HG02973 (cell line): ENCODE measurements around the gene PARD3.

Source experiments
- ATAC-seq: cut with Tn5 transposase; IDR thresholded peaks from one replicate; pipeline ENCODE4 v1.9.1; 2021; ENCODE audit warnings: moderate library complexity; ENCODE audit not compliant: unreplicated experiment

PARD3 gene

DNA sequence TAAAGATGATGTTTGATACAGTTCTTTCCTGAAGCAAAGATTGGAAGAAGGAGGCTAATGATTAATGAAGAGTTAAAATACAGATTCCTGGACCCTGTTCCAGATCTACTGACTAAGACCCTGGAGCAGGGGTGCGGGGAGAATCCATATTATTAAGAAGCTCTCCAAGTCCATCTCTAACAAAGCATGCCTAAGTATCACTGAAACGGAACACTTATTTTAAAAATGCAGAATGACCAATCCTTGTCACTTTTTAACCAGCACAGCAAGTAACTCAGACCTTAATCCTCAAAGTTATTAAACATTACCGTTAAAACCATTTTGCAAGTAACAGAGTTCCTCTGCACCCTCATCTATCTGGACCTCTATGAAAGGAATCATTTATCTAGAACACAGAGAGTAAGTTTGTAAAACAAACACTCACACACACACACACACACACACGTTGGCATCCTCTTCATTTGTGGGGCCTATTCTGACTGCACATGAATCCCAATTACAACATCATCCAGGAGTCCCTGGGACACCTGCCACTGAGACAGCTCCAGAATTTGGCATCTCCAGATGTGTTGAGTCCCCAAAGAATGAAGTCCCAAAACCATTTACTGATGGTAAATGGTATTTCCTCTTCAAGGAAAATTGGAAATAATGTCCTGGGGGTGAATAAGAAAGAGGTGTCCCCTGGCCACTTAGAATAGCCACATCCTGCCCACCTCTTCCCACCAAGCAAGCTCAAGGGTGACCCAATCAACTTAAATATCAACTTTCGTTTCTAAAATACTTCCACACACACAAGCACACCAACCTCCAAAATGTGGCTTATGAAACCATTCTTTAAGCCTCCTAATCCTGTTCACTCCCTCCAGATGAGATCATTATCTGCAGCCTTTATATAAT is 117.5 kb downstream of the PARD3 start:
- no peak for ATAC-seq

DNA sequence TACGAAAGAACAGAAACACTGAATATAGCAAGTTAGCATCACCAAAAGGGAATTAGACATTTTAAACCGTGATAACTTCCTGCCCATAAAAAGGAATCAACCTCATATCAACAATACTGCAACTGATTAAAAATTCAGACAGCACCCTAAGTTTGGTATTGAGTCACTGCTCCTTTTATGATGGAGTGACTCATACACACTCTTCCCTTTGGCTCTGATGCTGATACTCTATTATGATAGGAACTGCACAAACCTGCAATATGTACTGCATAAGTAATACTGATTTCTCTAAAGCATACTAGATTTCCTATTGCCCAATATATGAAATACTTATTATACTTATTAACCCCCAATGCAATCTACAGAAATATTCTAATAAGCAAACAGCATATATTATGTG is 118.7 kb downstream of the PARD3 start:
- ATAC-seq = no peak

DNA sequence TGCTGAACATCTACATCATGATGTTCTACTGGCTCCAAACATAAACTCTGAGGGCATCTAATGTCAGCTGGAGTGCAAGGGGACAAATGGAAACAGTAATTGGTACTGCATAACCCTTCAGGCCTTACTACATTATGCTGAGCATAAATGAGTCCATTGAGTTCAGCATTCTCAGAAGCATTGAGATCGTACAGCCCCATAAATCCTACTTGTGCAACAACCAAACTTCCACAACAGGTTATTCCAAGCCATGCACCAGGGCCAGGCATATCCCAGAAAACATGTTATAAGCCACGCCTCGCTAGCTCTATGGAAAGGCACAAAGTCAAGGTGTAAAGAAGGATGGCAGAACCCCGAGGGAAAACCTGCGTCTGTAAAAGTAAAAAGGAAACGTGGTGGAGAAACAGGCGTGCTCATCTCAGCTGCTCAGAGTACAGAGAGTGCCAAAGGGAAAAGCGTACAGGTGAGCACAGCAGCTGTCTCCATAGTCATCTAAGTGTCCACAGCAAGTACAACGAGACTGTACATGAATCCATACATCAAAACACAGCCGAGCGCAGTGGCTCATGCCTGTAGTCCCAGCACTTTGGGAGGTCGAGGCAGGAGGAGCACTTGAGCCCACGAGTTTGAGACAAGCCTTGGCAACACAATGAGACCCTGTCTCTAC is 124.6 kb downstream of the PARD3 start:
- ATAC-seq = no peak

DNA sequence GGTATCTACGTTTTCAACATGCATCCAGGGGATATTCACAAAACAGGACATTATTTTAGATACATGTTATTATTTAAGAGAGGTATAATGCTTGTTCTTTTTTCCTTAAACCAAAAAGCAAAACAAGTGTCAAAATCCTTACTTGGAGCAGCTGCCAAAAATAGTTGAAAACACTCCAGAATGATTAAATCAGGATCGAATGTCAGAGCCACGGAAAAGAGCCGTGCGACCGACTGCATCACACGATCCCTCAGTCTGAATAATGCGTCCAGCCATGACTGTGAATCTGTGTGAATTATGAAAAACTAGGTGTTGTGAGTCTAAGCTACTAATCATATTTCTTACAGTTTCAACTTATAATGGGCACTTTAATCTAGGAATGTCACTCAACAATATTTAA is 126.0 kb downstream of the PARD3 start:
- no peak for ATAC-seq

DNA sequence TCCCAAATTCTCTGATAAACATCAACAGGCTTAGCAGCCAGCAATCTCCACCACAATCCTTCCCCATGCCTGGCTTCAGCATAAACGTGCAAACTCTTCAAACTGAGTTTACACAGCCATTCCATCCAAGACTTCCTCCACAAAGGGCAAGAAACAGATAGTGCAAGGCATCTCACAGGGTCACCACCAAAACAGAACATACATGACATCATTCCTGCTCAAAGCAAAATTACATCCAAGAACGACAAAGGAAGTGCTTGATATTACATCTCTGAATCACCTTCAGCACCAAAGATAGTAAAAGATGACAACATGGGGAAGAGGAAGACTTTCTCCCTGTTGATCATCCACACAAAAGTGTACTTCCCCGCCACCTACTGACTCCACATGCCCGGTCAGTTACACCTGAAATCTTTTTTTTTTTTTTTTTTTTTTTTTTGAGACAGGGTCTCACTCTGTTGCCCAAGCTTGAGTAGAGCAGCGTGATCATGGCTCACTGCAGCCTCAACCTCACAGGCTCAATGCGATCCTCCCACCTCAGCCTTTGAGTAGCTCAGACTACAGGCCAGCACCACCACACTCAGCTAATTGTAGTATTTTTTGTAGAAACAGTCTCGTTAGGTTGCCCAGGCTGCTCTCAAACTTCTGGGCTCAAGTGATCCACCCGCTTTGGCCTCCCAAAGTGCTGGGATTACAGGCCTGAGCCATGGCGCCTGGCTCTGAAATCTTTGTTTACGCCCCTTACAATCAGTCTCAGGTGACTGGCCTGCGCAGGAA is 127.5 kb downstream of the PARD3 start:
- no peak for ATAC-seq

DNA sequence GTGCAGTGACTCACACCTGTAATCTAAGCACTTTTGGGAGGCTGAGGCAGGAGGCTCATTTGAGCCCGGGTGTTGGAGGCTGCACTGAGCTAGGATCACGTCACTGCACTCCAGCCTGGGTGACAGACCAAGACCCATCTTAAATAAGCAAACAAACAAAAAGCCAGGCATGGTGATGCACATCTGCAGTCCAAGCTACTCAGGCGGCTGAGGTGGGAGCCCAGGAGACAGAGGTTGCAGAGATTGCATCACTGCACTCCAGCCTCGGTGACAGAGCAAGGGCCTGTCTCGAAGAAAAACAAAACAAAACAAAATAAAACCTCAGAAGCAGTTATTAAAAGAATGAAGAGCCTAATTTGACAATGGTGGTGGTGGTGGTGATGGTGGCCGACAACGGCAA is 132.5 kb downstream of the PARD3 start:
- no peak for ATAC-seq

DNA sequence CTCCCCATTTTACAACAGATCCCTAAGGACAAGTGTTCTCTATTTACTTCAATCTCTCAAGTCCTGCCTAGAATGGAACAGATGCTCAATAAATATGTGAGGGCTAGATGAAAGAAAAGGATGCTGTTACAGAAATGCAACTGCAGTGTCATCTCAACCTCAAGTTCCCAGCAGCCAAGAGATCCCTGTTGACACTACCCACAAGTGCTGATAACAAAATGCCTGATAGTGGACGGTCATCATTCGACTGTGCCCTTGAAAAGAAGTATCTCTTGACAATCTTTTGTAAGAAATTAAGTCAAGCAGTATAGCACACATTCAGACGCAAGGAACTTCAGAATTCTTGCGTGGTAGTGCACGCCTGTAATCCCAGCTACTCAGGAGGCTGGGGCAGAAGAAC is 133.2 kb downstream of the PARD3 start:
- no peak for ATAC-seq

DNA sequence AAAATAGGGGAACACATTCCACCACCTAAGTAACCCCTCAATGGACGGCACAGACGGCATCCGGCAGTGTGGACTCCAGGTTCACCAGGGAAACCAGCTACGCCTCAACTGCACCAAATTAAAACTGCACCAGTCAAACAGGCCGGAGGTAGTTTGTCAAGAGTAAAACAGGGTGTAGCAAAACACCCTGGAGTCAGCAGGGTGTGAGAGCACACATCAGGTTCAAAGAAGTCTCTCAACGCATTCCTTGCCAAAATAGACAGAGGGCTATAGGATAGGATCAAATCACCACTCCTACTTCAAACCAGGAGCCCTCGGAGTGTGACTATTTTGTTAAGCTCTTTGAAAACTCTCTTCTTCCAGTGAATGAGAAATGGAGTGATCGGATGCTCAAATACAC is 135.9 kb downstream of the PARD3 start:
- ATAC-seq = no peak

DNA sequence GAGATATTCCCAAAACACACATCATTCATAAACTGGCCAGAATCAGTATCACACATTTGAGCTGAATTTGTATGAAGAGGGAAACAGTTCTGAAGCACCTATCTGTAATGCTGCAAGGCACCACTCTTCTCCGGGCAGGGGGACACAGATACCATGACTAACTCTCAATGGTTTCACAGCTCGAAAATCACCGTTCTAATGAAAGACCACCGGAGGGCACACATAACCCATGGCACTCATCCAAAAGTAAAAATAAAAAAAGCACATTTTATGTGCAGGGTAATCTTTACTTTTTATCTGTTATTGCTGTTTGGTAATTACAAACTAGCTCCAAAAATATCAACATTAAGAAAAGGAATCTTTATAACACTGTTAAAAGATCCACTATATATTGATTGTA is 137.5 kb downstream of the PARD3 start:
- ATAC-seq = no peak

DNA sequence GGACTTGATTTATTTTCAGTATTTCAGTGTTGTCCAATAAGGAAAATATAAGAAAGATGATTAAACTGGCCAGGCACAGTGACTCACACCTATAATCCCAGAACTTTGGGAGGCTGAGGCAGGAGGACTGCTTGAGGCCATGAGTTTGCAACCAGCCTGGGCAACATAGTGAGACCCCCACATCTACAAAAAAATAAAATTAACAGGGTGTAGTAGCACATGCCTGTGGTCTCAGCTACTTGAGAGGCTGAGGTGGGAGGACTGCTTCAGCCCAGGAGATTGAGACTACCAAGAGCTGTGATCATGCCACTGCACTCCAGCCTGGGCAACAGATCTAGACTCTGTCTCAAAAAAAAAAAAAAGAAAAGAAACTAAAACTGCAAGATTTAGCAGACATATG is 138.0 kb downstream of the PARD3 start:
- no peak for ATAC-seq

DNA sequence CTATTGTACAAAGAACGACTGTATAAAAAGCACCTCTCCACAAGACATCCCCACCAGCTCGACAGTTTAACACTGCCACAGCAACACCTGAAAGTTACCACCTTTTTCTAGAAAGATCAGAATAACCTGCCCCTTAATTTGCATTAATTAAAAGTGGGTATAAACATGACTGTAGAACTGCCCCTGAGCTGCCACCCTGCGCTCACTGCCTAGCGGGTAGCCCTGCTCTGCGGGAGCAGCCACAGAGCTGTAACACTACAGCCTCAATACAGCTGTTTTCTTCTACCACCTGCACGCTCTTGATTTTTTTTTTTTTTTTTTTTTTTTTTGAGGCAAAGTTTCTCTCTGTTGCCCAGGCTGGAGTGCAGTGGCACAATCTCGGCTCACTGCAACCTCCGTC is 140.9 kb downstream of the PARD3 start:
- no peak for ATAC-seq

DNA sequence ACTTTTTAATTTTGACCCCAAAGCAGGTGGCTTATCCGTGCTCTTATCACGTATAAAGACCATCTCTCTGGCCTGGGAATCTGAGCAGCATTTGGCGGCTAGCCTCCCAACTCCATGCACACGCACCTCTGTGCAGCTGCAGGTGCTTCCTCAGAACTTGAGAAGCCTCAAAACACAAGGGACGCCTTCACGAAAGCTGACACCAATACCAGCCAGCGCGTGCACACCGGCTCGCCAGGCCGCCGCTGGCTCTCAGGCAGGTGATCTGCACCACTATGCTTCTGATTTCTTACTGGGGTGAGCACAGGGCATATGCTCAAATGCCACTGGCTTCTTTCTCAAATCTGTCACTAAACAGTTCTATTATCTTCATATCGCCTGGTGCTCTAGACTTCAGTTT is 145.0 kb downstream of the PARD3 start:
- ATAC-seq = no peak

DNA sequence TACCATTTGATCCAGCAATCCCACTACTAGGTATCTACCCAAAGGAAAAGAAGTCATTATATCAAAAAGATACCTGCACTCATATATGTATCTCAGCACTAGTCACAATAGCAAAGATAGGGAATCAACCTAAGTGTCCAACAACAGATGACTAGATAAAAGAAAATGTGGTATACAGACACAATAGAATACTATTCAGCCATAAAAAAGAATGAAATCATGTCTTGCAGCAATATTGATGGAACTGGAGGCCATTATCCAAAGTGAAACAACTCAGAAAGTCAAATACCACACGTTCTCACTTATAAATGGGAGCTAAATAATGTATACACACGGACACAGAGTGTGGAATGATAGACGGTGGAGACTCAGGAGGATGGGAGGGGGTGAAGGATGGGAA is 146.0 kb downstream of the PARD3 start:
- ATAC-seq = no peak

DNA sequence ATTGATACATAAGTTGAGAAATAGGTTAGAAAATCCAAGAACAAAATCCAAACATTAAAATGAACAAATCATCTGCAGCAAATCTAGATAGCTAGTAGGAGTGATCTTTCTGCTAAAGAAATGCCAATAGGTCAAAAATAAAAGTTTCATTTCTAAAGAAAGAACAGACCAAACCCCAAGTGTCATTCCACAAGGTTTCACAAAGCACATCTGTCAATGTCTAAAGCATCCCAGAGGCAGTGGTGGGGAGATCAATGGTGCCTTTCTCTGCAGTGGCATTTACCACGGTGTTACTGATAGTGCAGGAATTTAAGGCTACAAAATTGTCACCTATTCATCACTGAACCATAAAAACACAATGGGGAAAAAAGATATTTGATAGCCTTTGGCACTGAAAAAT is 147.9 kb downstream of the PARD3 start:
- ATAC-seq = no peak

DNA sequence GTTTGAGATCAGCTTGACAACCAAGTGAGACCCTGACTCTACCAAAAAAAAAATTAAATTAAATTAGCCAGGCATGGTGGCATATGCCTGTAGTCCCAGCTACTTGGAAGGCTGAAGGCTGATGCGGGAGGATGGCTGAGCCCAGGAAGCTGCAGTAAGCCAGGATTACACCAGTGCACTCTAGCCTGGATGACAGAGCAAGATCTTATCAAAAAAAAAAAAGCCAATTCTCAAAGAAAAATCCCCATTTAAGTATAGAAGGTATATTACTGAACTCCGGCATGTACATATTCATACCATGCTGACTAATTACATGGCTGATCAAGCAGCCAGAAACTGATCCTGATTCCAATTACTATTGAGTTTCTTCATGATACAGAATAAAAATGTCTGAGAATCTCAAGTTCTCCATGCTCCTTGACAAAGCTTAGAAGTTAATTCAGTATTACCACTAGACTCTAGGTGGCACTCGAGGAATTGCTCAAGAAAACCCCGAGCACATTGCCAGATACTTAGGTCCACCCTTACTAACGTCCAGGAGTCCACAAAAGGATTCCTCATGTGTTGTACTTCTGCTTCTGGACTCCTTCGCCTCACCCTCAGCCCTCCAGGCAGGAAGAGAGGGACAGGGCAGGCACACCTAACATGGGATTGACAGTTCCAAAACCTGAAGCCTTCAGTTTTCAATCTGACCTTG is 148.9 kb downstream of the PARD3 start:
- ATAC-seq = peak; percentile 81

DNA sequence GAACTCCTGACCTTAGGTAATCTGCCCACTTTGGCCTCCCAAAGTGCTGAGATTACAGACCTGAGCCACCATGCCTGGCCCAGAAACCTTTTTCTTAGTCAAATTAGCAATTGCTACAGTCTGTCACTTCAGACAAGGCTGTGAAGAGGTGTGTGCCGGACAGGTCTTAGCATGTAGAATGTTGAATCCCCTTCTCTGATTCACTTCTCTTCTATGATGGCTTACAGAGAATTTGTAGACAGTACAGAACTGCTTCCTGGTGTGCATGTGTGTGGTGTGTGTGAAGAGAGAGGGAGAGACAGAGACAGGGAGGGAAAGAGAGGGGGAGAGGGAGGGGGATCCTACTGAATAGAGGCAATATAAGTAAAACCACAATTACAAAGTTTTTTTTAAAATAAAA is 150.4 kb downstream of the PARD3 start:
- ATAC-seq = no peak

DNA sequence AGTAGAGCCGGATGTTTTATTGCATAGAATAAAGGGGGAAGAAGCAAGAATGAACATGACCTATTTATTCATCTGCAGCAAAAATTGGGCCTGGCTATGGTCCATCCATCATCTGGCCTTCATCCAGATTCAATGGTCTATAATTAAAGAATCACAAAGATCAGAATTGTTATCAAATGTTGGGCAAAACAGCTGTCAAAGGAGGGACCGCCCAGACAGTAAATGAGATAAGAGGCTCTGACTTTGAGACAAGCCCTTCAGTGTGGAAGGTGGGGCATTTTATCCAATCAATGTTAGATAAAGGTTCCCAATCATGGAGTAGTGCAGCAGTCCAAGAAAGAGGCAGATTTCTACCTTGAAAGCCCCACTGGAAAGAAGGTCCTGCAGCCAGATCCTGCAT is 153.5 kb downstream of the PARD3 start:
- no peak for ATAC-seq

DNA sequence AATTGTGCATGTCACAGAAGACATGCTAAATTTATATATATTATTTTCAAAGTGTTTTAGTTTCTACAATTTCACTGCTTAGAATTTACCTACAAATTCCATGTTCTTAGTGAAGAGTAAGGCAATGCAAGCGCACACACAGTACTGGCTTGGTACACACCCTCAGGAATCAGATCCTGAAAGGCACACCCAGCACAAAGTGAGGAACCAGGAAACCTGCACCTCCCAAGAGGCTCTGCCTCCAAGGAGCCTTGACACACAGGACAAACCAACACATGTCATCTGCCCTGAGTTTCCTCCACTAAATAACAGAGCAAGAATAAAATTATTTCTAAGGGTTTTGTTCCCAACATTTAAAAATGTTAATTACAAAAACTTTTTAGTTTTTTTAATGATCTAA is 156.2 kb downstream of the PARD3 start:
- no peak for ATAC-seq

DNA sequence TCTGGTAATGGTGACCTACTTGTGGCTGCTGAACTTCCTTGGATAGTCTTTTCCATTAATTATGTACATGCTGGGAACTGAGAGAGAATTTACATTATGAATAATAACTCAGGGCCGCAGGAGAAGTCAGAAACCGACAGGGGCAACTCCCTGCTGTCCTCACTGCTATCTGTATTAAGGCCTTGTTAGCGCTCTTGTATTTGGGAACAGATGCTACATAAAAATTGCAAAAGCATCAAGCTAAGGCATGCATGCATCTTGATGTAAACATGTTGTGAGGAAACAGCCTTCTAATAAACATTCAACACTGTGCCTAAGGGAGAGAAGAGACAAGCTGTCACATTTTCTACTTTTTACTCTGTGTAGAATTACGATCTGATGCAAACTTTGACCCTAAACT is 158.4 kb downstream of the PARD3 start:
- no peak for ATAC-seq

DNA sequence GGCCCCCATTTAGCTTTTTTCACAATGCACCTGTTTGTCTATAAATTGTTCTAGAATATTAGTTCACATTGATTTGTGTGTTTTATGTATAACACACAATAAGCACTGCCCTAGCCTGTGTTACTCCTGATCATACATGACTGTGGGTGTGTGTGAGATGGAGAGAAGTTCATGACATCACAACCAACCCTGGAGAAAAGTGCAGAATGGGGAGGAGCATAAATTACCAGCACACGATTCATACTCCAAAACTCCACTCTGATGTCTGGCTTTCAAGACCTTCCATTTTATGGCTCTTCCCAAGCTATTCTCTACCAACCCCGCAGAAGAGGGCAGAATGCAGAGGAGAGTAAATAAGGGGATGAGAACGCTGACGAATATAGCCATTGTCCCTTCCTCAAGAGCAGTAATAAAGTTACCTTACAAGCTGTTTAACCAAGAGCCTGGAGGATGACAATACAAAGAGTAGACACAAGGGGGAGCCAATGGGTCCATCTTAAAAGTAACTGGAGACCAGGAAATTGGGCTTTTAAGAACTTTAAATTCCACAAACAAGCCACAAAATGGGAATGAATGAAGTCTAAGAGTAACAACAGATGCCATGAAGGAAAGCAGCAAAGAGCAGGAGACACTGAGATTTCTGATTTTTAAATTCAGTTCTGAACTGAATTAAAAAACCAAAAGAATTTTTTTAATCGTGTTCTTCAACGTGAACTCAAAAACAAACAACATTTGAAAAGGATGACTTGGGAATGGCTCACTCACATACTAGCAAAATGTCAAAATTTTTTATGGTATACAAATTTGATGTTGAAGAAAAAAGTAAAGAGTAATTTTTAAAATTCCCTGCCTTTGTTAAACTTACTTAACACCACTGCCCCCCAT is 159.6 kb downstream of the PARD3 start:
- ATAC-seq = no peak
